ENCODE measurements around the gene GSTO1.
"Not testable (repeated sequence)": the region's sequence is repeated elsewhere in the genome, so short reads cannot be mapped to it uniquely, and the experiment has no call there.

GSTO1 gene

GRCh38 chr10:104254493-104255310 is at the start of gene GSTO1:
GSTO1 (plus strand) TSS chr10:104254892; CDS start chr10:104254929, 37 bp downstream.
- peak; percentile 38 for DNase-seq

- no peak for DNase-seq
These were observed 46.0 kb upstream of the GSTO1 start for GRCh38 chr10:104208730-104209129.

GRCh38 chr10:104209575-104210198 is 45.0 kb upstream of the GSTO1 start:
- DNase-seq = peak; percentile 47

- DNase-seq = no peak
These were observed 38.1 kb upstream of the GSTO1 start for GRCh38 chr10:104216631-104217030.

GRCh38 chr10:104218751-104219150 is 35.9 kb upstream of the GSTO1 start:
- no peak for DNase-seq

GRCh38 chr10:104220522-104220921 is 34.2 kb upstream of the GSTO1 start:
- no peak for DNase-seq

GRCh38 chr10:104223304-104223703 is 31.4 kb upstream of the GSTO1 start:
- DNase-seq = no peak

- DNase-seq = no peak
These were observed 24.2 kb upstream of the GSTO1 start for GRCh38 chr10:104230490-104230889.

- peak; percentile 79 for DNase-seq
These were observed 22.7 kb upstream of the GSTO1 start, which contains the start of gene CFAP43 for GRCh38 chr10:104231784-104232612. CFAP43 (minus strand) TSS chr10:104232364; CDS start chr10:104232246, 118 bp downstream.

GRCh38 chr10:104232613-104233102 is 22.0 kb upstream of the GSTO1 start:
- DNase-seq = no peak

GRCh38 chr10:104233817-104234216 is 20.9 kb upstream of the GSTO1 start:
- no peak for DNase-seq

- no peak for DNase-seq
These were observed 19.8 kb upstream of the GSTO1 start for GRCh38 chr10:104234934-104235333.

GRCh38 chr10:104235801-104236200 is 18.9 kb upstream of the GSTO1 start:
- no peak for DNase-seq

- DNase-seq = no peak
These were observed 14.6 kb upstream of the GSTO1 start for GRCh38 chr10:104240078-104240477.

GRCh38 chr10:104242545-104242944 is 12.1 kb upstream of the GSTO1 start:
- no peak for DNase-seq

GRCh38 chr10:104243009-104243408 is 11.7 kb upstream of the GSTO1 start:
- not testable (repeated sequence) for DNase-seq

- no peak for DNase-seq
These were observed 11.2 kb upstream of the GSTO1 start for GRCh38 chr10:104243512-104243911.

- DNase-seq = no peak
These were observed 9.5 kb upstream of the GSTO1 start for GRCh38 chr10:104245066-104245632.

- DNase-seq = peak; percentile 12
These were observed 7.7 kb upstream of the GSTO1 start for GRCh38 chr10:104246976-104247375.

- DNase-seq = no peak
These were observed 7.1 kb upstream of the GSTO1 start for GRCh38 chr10:104247513-104248146.

- DNase-seq = not testable (repeated sequence)
These were observed 5.8 kb upstream of the GSTO1 start for GRCh38 chr10:104248931-104249330.

GRCh38 chr10:104250371-104250770 is 4.3 kb upstream of the GSTO1 start:
- DNase-seq = no peak

All from amniotic stem cell (primary cell).